H7 (cell line): ENCODE data around the gene CD47. TPM values are rescaled to one million over a fixed set of nuclear protein-coding genes. Genes with fewer than 3 reads are reported as not detected.

Experiments used
- DNase-seq: peaks from one replicate; pipeline ENCODE4 v3.0.0; 2012
- H3K27me3 ChIP-seq: 2 replicates; pipeline ENCODE4 v1.6.0; 2011; ENCODE audit warnings: mild to moderate bottlenecking, low read length; ENCODE audit not compliant: control insufficient read depth, insufficient read depth
- H3K36me3 ChIP-seq: replicated peaks from 2 replicates; pipeline ENCODE4 v1.5.1; 2011; ENCODE audit warnings: low read length; ENCODE audit not compliant: control insufficient read depth, insufficient read depth
- H3K4me3 ChIP-seq: 2 replicates; pipeline ENCODE4 v1.5.1; 2011; ENCODE audit warnings: low read depth, mild to moderate bottlenecking, control low read depth, low read length, moderate library complexity; ENCODE audit not compliant: insufficient read depth
- total RNA-seq: library from RNA; depleted of rRNA; stranded (reverse); fragments of >200 nt; shearing (Covaris generic); gene quantifications from 2 replicates; pipeline ENCODE4 v1.2.3, GENCODE V29; 2014

CD47 gene
- total RNA-seq, 1 experiment from 2014 or later = 8.3 TPM

DNA sequence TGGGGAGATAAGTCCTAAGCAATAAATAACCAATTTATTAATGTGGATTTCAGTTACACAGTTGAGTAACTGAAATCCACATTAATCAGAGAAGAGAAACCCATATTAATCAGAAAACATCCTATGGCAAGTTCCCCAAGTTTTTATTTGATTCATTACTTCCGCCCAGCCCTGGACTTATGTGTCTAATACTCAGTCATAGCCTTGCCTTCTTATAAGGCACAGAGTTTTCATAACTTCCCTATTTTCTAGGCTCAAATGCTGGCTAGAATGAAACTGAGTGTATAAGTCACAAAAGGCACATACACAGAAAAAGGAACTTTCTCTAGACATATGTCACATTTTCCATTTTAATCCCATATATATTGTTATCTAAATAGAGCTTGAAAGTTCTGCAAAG is 28.8 kb downstream of the CD47 start:
- DNase-seq = no peak
- Histone ChIP-seq H3K36me3 (no peaks in the 10 kb centered on the region), H3K27me3 (no peaks in the 10 kb centered on the region), H3K4me3 (no peak overlapping the region)

DNA sequence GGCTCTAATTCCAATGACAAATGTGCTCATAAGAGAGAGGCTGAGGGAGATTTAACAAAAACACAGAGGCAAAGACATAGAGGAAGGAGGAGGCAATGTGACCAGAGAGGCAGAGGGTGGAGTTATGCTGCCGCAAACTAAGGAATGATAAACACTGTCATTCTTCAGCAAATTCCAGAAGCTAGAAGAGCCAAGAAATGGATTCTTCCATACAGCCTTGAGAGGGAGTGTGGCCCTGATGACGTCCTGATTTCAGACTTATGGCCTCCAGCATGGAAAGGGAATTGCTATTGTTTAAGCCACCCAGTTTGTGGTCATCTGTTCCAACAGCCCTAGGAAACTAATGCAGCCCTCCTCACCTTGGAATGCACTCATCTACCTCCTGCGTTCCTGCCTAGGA is 30.5 kb downstream of the CD47 start:
- DNase-seq = no peak

DNA sequence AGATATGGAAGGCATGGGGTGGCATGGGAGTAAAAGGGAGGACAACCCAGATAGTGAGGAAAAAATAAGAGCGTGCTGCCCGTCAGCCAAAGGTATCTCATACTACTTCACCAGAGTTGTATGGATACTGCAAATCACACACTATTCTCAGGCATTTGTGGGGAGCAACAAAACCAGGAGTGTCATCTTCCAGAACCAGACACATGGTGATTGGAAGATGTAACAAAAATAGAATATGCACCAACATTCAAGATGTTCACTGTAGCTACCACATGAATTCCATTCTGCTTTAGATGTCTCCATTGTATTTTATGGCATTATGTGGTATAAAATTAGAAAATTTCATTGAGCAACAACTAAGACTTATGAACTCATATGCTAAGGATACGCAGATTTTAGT is 34.9 kb downstream of the CD47 start:
- DNase-seq = no peak
- H3K36me3 ChIP-seq = no peaks in the 10 kb centered on the region
- no peak overlapping the region for H3K4me3 ChIP-seq
- H3K27me3 ChIP-seq = no peaks in the 10 kb centered on the region

More for the DNA sequence above, 30.5 kb downstream of the CD47 start:
- no peak overlapping the region for H3K4me3 ChIP-seq
- no peaks in the 10 kb centered on the region for H3K27me3 ChIP-seq
- H3K36me3 ChIP-seq = no peaks in the 10 kb centered on the region

DNA sequence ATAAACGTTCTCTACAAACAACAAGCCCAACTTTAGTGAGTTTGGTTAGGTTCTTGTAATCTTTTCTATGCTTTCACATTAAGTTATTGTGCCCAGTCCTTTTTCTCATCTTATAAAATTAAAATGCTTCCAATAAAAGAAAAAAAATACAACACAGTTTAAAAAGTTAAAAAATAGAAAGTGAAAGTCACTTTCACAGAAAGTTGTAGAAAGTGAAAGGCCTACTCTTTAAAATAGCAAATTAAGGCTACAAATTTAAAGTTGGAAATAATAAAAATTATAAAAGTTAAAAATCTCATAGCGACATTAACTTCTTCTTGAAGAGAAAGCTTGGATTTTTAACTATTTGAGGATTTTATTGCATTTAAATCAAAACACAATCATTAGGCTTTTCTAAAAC is 35.9 kb downstream of the CD47 start:
- Histone ChIP-seq H3K4me3 (no peak overlapping the region), H3K36me3 (no peaks in the 10 kb centered on the region), H3K27me3 (no peaks in the 10 kb centered on the region)
- no peak for DNase-seq

DNA sequence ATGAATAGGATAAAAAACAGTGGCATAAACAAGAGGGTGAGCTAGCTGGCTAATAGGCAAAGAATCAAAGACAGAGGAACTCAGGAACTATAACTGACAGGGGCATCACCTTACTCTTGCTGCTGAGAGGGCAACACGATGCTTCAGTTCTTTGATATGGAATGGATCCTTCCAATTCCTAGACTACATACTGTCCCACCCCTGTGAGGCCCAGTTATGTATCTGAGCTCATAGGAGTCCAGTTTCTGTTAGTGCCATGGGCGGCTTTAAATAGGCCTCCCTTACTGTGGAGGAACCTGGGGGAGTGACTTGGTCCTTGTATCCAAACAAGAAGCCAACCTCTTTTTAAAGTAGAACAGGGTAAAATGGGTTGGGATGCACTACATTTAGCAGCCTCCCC is 37.3 kb downstream of the CD47 start:
- Histone ChIP-seq H3K36me3 (no peaks in the 10 kb centered on the region), H3K4me3 (no peak overlapping the region), H3K27me3 (no peaks in the 10 kb centered on the region)
- DNase-seq = no peak

DNA sequence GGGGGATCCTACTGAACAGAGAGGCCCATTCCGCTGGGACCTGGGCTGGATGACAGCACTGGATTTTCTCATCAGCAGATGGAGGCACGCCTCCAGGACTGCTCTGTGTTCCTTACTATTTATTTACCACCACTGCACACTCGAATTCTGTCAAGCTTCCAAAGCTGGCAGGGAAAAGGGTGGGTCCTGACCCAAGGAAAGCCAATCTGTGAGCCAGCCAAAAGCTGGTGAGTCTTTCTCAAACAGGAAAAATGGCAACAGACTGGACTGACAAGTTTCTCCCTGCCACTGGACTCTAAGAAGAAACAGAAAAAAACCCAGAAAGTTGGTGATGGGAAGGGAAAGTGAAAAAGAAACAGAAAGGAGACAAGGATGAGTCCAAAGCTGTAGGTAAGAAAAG is 37.8 kb downstream of the CD47 start:
- Histone ChIP-seq H3K27me3 (no peaks in the 10 kb centered on the region), H3K4me3 (no peak overlapping the region), H3K36me3 (no peaks in the 10 kb centered on the region)
- DNase-seq = no peak

DNA sequence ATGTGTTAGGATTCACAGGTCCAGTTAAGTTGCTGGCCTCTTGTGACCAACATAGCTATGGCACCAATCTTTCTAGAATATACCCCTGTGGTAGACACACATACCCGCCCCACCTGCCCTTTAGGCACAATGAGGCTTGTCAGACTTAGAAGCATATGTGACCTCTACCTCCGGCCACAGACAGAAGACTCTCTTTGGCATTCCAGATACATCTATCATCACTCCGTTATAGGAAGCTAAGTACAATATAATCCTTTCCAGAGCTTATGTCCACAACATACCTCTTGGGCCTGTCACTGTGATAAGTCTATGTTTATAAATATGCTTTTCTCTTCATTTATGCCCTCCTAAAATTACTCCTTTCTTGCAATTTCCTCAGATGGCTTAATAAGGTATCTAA is 39.8 kb downstream of the CD47 start:
- Histone ChIP-seq H3K4me3 (no peak overlapping the region), H3K36me3 (no peaks in the 10 kb centered on the region), H3K27me3 (no peaks in the 10 kb centered on the region)
- DNase-seq = no peak

DNA sequence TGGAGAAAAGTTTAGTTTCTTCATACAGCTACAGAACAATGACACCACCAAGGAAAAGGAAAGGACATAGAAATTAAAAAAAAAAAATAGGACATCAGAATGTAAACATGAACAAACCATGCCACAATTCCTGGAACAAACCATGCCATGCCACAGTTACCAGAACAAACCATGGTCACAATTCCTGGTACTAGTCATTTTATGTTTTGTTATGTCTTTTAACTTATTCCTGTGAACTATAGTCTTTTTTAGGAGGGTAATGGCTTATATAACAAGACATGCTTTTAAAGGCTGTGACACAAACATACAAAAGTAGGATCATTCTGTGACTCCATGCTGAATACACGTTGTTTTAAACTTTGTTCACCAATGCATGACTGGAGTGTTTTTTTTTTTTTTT is 42.8 kb downstream of the CD47 start:
- no peak for DNase-seq
- Histone ChIP-seq H3K36me3 (no peaks in the 10 kb centered on the region), H3K4me3 (no peak overlapping the region)

DNA sequence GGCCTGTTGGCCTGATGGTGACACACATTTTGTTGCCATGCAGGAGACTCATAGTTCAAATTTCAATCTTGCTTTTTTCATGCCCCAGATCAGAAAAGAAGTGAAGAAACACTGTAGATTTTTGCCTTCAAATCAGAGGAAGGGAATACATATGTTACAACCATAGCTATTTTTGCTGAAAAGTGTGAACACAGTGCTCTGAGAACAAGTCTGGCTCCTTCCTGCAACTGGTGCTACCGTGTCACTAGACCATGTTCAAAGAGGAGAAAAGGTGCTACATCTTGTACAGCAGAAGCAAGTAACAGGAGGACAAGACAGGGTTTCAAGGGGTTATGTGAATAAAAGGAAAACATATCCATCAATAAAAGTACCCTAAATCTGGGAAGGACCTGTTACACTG is 44.6 kb downstream of the CD47 start:
- no peak overlapping the region for H3K4me3 ChIP-seq
- no peak for DNase-seq
- H3K27me3 ChIP-seq = no peaks in the 10 kb centered on the region
- no peaks in the 10 kb centered on the region for H3K36me3 ChIP-seq

More for the DNA sequence above, 42.8 kb downstream of the CD47 start:
- H3K27me3 ChIP-seq = no peaks in the 10 kb centered on the region

DNA sequence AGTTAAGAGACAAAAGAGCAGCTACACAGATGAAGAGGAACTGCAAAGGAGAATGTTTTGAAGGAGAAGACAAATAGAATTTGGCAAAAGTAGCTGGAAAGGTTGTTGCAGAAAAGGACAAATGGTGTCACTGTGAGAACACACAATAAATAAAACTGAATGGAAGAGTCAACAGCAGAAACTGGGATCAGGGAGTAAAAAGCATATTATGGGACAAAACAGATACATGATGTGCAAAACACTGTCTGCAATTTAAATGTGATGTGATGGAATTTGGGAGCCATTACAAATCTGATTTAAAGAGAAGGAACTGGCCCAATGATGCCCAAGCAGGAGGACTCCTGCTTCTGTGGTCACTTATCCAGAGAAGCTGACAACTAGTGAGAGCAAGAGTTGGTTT is 46.1 kb downstream of the CD47 start:
- DNase-seq = no peak

DNA sequence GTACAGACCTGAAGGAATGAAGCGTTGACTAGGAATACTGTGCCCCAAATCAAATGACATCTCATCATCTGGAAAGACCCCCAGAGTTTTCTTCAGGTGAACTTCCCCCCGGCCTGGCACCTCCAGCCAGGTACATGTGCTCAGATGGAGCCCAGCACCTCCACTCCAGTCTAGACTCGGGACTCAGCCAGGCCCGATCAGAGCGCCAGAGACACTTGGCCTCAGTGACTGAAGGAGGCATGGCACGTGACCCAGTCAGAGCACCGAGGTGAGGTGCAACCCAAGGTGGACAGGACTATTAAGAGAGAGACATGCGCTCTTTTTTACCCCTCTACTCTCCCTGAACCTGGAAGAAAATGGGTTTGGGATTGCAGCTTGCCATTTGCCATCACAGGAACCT is 48.5 kb downstream of the CD47 start:
- no peaks in the 10 kb centered on the region for H3K27me3 ChIP-seq
- DNase-seq = no peak
- no peaks in the 10 kb centered on the region for H3K36me3 ChIP-seq
- no peak overlapping the region for H3K4me3 ChIP-seq

More for the DNA sequence above, 46.1 kb downstream of the CD47 start:
- Histone ChIP-seq H3K36me3 (no peaks in the 10 kb centered on the region), H3K27me3 (no peaks in the 10 kb centered on the region), H3K4me3 (no peak overlapping the region)

DNA sequence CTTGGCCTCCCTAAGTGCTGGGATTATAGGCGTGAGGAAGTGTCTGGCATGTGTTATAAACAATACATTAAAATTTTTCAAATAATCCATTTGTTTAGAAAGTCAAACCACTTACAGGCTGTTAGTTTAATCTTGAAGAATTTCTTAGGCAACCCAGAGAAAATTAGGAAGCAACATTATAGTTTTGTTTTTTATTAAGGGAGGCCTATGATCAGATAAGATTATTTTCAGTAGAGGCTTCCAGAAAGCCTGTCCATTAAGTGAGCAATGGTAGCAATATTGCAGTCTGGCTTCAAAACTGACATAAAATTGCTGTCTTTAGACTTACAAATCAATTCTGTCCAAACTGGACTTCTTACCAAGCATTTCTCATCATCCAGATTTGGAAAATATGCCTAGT is 49.6 kb downstream of the CD47 start:
- H3K4me3 ChIP-seq = no peak overlapping the region
- no peaks in the 10 kb centered on the region for H3K36me3 ChIP-seq
- no peaks in the 10 kb centered on the region for H3K27me3 ChIP-seq
- DNase-seq = no peak

DNA sequence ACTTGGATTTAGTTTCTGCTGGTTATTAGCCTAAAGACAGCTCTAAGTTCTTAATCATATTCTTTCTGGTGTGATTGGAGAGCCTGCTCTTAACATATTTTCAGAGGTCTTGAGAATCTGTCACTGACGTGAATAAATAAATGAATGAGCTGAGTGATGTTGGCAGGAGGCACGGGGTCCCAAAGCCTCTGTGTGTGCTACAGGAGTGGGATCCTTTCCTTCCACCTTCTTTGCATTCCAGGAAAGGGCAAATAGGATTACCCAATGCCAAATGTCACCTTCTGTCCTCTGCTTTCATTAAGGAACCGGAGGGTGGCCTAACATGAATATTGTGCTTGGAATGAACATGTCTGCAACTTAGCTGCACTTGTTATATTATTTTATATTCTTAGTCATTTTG is 53.1 kb downstream of the CD47 start:
- no peaks in the 10 kb centered on the region for H3K36me3 ChIP-seq
- H3K27me3 ChIP-seq = no peaks in the 10 kb centered on the region
- H3K4me3 ChIP-seq = no peak overlapping the region
- no peak for DNase-seq

DNA sequence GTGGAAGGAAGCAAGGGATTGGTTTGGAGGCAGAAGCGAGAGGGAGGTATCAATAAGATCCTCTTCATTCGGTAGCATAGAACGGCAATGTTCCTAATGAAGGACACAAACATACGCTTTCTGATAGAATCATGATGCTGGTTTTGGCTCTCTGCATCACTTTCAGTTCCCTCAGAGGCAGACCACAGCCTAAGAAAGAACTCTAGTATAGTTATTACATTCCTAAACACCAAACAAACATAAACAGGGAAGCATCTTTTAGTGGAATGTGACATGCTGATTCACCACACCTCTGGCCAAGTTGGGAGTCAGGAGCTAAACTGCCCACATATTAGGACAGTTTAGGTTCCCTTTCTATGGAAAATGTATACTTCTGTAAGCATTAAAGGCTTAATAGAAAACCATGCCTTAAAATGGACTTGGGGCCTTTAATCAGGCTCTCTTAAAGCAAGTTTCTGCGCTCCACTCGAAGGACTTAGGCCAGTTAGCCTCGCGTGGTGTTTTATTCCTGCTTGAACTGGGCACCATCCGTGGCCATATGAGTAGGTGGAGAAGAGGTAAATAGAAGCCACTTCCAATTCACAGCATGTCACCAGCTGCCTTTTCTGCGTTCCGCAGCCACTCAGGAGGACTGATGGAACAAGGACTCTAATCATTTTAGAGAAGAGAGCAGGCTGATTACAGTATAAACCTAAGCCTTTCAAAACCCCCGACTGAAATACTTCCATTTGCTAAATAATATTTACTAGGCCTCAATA is 53.7 kb downstream of the CD47 start:
- no peak for DNase-seq
- Histone ChIP-seq H3K36me3 (no peaks in the 10 kb centered on the region), H3K4me3 (no peak overlapping the region), H3K27me3 (no peaks in the 10 kb centered on the region)

DNA sequence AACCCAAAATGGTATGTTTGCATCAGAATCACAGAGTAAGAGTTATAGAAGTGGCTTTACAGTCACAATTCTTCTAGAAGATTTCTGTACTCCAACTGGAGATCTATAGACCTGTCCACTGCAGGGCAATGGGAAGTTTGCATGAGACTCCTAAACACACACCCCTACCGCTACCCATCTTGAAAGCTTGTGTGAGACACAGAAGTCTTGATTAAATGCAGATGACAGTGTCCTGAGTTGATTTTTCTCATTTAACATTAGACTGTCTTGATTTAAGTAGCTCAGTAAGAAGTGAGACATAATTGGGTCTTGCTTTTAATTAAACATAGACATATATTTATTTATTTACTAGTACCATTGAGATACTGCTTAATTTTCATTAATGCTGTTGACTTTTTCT is 54.4 kb downstream of the CD47 start:
- Histone ChIP-seq H3K4me3 (no peak overlapping the region), H3K27me3 (no peaks in the 10 kb centered on the region), H3K36me3 (no peaks in the 10 kb centered on the region)
- no peak for DNase-seq

DNA sequence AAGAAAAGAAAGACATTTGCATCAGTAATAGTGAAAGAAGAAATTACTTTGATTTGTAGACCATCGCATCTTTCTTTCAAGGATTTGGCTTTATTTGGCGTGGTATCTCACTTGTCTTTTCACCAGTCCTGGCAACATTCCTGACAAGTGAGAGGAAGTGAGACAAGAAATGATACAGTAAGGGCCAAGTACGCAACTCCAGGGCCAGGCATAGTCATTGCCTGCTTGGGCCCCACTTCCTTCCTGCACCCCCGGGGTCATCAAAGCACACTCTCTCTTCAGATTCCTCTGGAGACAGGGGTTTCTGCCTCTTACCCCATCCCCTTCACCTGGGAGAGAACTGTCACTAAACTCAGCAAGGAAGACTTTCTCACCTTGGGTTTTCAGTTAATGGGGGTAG is 55.1 kb downstream of the CD47 start:
- Histone ChIP-seq H3K36me3 (no peaks in the 10 kb centered on the region), H3K4me3 (no peak overlapping the region), H3K27me3 (no peaks in the 10 kb centered on the region)
- peak; percentile 23 for DNase-seq
